Epithelial cell of proximal tubule (primary cell): ENCODE measurements around the gene PDE12. TPM values are rescaled to one million over a fixed set of nuclear protein-coding genes. Genes with fewer than 3 reads are reported as not detected.
"Not testable (repeated sequence)": the region's sequence is repeated elsewhere in the genome, so short reads cannot be mapped to it uniquely, and the experiment has no call there.

Experiments used
- DNase-seq: peaks from one replicate; pipeline ENCODE4 v3.0.0-alpha.2; 2011; ENCODE audit warnings: low read depth
- H3K4me3 ChIP-seq: 2 replicates; pipeline ENCODE4 v1.5.1; 2011; ENCODE audit warnings: low read depth, mild to moderate bottlenecking, low read length
- total RNA-seq: library from RNA; depleted of rRNA; stranded (reverse); fragments of >200 nt; gene quantifications from 2 replicates; pipeline ENCODE4 v1.2.3, GENCODE V29; 2015
- TF ChIP-seq, protein P1 (sequence below): conservative IDR thresholded peaks from 2 replicates; pipeline ENCODE4 v1.5.1; 2012; ENCODE audit warnings: low read depth, mild to moderate bottlenecking, low read length

The PDE12 gene
- total RNA-seq, 1 donor from 2014 or later = 13.3 TPM

GRCh38 chr3:57598765-57599360 lies 42.8 kb downstream of the PDE12 start:
- TF ChIP-seq, protein P1, sequence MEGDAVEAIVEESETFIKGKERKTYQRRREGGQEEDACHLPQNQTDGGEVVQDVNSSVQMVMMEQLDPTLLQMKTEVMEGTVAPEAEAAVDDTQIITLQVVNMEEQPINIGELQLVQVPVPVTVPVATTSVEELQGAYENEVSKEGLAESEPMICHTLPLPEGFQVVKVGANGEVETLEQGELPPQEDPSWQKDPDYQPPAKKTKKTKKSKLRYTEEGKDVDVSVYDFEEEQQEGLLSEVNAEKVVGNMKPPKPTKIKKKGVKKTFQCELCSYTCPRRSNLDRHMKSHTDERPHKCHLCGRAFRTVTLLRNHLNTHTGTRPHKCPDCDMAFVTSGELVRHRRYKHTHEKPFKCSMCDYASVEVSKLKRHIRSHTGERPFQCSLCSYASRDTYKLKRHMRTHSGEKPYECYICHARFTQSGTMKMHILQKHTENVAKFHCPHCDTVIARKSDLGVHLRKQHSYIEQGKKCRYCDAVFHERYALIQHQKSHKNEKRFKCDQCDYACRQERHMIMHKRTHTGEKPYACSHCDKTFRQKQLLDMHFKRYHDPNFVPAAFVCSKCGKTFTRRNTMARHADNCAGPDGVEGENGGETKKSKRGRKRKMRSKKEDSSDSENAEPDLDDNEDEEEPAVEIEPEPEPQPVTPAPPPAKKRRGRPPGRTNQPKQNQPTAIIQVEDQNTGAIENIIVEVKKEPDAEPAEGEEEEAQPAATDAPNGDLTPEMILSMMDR = no peak
- DNase-seq = no peak
- peak overlapping the region; percentile 74 for H3K4me3 ChIP-seq

DNA sequence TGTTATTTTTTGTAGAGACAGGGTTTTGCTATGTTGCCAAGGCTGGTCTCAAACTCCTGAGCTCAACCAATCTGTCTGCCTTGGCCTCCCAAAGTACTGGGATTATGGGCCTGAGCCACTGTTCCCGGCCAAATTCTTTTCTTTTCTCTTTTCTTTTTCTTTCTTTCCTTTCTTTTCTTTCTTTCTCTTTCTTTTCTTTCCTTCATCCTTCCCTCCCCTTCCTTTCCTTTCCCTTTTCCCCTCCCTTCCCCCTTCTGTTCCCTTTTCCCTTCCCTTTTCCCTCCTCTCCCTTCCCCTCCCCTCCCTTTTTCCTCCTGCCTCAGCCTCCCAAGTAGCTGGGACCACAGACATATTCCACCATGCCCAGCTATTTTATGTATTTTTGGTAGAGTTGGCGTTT lies 44.1 kb downstream of the PDE12 start:
- TF ChIP-seq, protein P1 = no peak
- no peak for DNase-seq

GRCh38 chr3:57604971-57605370 lies 48.9 kb downstream of the PDE12 start:
- no peak for DNase-seq

More for the DNA sequence above, 44.1 kb downstream of the PDE12 start:
- H3K4me3 ChIP-seq = no peak overlapping the region

DNA sequence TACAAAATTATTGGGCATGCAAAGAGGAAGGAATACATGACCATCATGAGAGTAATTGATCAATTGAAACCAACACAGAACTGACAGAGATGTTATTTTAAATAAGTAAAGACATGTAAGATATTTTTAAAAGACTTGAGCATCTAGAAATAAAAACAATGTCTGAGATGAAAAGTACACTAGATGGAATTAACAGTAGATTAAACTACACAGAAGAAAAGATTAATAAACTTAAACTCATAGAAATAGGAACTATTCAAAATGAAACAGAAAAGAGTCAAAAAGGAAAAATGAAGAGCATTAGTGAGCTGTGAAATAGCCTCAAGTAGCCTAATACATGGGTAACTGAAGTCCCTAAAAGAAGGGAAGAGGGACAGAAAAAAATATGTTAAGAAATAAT lies 49.6 kb downstream of the PDE12 start:
- TF ChIP-seq, protein P1 = no peak
- no peak for DNase-seq
- H3K4me3 ChIP-seq = no peak overlapping the region

More at GRCh38 chr3:57604971-57605370, 48.9 kb downstream of the PDE12 start:
- H3K4me3 ChIP-seq = no peak overlapping the region
- TF ChIP-seq, protein P1 = no peak

DNA sequence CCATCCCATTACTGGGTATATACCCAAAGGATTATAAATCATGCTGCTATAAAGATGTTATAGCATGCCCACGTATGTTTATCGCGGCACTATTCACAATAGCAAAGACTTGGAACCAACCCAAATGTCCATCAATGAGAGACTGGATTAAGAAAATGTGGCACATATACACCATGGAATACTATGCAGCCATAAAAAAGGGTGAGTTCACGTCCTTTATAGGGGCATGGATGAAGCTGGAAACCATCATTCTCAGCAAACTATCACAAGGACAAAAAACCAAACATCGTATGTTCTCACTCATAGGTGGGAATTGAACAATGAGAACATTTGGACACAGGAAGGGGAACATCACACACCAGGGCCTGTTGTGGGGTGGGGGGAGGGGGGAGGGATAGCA lies 55.8 kb downstream of the PDE12 start:
- not testable (repeated sequence) for H3K4me3 ChIP-seq, DNase-seq

- DNase-seq = no peak
- TF ChIP-seq, protein P1 = no peak
- no peak overlapping the region for H3K4me3 ChIP-seq
Observed at GRCh38 chr3:57616233-57616632, 60.2 kb downstream of the PDE12 start.

Other genes with a start within 250 kb of the PDE12 start
- gene DNAH12, start 11.9 kb upstream of the PDE12 start, total RNA-seq = not detected in 2 replicates
- 173 and 207 TPM in 2 replicates for gene ARF4, start 41.1 kb downstream of the PDE12 start, total RNA-seq
- 11.4 and 26.9 TPM in 2 replicates for gene DENND6A, start 136.8 kb downstream of the PDE12 start, total RNA-seq
- 53.5 and 55.1 TPM in 2 replicates for gene SLMAP, start 200.0 kb downstream of the PDE12 start, total RNA-seq